Measurements from ENCODE around the gene HPN.
"Not testable (repeated sequence)": the region's sequence is repeated elsewhere in the genome, so short reads cannot be mapped to it uniquely, and the experiment has no call there.

The HPN gene

DNA sequence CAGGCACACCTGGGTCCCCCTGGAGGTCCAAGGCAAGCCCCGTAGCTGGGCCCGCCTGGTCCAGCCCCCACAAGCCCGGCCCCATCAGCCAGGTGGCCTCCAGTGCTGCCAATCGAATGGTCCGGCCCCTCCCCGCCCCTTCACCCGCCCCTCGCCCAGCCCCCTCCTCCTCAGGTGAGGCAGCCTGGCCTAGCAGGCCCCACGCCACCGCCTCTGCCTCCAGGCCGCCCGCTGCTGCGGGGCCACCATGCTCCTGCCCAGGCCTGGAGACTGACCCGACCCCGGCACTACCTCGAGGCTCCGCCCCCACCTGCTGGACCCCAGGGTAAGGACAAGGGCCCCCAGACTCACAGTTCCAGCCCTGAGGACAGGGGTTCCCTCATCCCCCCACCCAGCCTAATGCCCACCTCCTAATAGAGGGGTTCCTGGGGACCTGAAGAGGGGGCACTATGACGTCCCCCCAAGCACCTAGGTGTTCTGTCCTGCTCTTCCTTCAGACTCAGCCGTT, at the start of gene HPN:
Gene HPN (plus strand): TSS at position 174 of the 508 bp plus-strand sequence. CDS start 786 bp downstream, outside the sequence.
- DNase-seq = no peak

DNA sequence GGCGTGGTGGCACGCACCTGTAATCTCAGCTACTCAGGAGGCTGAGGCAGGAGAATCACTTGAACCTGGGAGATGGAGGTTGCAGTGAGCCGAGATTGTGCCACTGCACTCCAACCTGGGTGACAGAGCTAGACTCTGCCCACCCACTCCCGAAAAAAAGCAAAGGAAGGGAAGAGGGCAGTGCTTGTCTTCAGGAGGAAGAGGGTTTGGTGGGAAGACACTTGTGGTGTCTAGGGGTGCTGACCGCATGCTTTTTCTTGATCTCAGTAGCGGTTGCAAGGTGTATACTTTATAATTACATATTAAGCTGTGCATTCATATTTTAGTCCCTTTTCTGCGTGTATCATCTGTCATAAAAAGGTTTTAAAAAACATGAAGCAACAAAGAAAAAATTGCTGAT, 48.9 kb upstream of the HPN start:
- DNase-seq = not testable (repeated sequence)

DNA sequence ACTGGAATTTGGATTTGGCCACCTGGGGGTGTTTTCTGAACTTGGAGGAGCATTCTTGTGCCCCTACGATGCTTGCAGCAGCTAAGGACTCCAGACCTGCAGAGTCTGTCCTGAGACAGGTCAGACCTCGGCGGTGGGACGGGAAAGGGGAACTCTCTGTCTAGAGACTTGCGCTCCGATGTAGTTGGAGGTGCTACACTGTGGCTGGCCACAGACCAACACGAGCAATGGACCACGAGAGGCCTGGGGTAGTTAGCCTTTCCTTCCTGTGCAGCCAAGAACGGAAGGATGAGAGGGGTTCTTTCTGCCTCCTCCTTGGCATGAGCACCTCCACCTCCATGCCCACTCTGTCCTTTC, 47.3 kb upstream of the HPN start:
- DNase-seq = no peak

DNA sequence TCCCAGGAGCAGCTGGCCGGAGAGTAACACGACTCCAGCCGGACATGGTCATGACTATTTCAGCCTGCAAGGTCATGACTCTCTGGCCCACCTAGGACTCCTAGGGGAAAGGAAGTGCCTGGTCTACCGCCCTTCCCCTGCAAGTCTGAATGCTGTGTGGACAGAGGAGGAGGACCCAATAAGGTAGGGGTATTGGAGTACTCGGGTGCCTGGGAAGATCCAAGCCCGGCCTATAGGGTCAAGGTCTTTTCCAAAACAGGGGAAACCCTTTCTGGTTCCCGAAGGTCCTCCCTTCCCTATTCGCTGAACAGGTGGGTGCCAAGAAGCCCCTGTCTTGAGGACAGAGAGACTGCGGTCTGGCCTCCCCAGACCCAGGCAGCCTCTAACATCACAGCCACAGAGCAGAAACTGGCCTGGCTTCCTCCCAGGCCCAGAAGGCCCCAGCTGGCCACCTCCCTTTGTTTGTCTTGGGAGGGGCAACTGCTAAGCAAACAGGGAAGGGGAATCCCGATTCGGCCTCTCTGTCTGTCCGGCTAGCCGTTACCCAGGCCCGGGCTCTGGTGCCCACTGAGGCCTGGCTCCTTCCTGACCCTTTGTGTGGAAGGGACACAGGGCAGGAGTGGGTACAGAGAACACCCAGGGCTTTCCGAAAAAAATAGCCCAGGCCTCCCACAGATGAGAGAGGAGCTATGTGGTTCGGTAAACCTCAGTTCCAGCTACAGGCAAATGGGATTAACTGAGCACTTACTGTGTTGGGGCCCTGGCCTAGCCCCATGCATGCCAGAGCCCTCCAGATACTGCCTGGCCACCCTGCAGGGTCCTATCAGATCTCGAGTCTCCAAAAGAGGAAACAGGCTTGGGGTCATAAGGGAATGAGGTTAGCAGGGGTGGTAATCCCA, 46.6 kb upstream of the HPN start:
- DNase-seq = no peak

DNA sequence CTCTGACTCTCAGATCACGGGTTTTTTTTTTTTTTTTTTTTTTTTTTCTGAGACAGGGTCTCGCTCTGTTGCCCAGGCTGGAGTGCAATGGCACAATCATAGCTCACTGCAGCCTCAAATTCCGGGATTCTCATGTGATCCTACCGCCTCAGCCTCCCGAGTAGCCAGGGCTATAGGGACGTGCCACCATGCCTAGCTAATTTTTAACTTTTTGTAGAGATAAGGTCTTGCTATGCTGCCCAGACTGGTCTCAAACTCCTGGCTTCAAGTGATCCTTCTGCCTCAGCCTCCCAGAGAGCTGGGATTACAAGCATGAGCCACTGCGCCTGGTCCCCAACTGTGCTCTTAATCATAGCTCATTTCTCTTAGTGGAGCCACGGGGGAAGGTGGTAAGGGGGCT, 46.0 kb upstream of the HPN start:
- no peak for DNase-seq

DNA sequence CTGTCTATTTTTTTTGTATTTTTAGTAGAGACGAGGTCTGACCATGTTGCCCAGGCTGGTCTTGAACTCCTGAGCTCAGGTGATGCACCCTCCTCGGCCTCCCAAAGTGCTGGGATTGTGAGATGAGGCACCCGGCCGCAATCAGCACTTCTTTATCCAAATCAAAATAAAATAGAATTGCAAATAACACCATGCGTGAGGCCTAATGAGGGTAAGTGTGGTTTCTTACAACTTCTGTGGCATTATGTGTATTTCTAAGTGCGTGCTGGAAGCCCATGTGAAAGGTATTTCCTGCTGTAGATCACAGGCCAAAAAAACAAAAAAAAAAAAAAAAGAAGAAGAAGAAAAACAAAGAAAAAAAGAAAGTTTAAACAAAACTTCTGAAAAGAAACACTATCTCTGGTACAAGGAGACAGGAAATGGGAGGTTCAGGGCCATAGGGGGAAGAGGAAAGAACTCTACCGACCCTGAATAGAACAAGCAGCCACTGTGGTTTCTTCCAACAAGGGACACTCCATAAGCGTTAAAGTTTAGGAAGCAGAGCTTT, 44.4 kb upstream of the HPN start:
- peak in 5 of 6 experiments; percentile 17 to 88 (median 72) for DNase-seq

DNA sequence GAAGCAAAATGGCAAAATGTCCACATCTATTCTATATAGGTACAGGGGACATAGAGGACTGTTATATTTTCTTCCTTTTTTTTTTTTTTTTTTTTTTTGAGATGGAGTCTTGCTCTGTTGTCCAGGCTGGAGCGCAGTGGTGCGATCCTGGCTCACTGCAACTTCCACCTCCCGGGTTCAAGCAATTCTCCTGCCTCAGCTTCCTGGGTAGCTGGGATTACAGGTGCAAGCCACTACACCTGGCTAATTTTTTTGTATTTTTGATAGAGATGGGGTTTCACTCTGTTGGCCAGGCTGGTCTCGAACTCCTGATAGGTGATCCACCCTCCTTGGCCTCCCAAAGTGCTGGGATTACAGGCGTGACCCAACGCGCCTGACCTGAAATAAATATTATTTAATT, 43.3 kb upstream of the HPN start:
- not testable (repeated sequence) for DNase-seq

DNA sequence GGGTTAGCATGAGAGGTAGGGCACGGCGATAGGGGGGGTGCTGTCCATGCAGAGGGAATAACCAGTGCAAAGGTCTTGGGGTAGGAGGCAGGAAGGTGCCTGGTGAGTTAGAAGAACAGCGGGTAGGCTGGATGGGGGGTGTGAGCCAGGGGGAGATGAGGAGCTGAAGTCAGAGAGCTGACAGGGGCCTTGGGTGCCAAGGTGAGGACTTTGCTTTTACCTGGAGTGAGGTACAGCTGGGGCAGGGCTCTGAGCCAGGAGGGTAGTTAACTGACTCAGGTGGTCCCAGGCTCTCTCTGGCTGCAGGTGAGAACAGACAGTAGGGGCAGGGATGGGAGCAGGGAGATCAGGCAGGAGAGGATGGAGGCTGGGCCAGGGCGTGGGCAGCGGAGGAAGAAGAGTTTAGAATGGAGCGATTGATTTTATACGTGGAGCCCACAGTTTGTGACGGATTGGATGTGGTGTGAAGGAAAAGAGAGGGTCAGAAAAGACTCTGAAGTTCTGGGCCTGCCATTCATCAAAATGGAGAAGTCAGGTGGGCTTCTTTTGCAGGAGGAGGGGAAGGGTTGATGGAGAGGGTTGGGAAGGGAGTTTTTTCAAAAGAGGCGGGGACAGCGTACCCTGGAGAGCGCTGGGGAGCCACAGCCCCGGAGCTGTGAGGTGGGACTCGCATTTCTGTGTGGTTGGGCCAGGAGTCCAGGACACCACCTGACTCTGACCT, 42.6 kb upstream of the HPN start:
- peak in 1 of 6 experiments; percentile 22 for DNase-seq

DNA sequence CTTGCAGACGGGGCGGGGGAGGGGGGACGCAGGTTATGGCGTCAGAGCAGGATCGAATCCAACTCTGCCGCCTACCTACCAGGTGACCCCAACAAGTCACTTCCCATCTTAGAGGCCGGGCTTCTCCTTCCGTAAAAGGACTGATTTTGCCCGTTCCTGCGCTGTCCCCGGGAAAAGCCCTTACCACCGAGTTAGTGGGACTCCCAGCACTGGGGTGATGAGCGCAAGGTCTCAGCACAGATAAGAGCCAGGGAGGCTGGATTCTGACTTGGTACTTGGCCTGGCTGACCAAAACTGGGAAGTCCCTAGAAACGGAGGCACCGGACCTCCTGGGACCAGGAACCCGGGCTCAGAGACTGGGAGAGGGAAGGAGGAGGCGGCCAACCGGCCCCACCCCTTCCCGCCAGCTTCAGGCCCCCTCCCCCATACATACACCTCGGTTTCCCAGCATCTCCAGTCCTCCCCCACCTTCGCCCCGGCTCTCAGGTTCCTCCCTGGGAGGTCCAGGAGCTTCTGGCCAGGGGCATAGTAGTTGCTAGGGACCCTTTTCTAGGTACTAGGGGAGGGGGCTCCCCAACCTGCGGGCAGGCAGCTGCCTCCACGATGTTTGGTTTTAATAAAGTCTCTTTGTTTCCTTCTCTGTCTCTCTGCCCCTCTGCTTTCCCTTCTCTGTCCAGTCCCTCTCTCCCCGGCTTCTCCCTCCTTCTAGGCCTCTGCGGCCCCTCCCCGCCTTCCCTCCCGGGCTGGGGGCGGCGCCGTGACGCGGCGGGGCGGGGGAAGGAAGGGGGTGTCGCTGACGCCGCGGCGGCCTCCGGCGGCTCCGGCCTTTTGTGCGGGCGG, 41.8 kb upstream of the HPN start, which contains the start of gene GRAMD1A:
Gene GRAMD1A (plus strand): TSS at position 826 of the 840 bp plus-strand sequence. CDS start 156 bp downstream, outside the sequence.
- DNase-seq = peak; percentile 35 to 64 (median 60)

DNA sequence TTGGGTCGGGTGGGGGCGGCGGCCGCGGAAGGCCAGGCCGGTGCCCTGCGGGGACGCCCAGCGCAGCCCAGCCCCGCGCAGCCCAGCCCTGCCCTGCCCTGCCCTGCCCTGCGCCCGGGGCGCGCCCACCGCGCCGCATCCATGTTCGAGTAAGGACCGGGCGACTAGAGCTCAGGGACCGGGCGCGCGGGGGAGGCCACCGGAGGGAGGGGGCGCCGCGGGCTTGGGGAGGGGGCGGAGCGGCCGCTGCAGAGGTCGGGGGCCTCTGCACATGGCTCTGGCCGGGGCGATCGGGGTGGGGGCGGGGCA, 41.2 kb upstream of the HPN start:
- DNase-seq = no peak

DNA sequence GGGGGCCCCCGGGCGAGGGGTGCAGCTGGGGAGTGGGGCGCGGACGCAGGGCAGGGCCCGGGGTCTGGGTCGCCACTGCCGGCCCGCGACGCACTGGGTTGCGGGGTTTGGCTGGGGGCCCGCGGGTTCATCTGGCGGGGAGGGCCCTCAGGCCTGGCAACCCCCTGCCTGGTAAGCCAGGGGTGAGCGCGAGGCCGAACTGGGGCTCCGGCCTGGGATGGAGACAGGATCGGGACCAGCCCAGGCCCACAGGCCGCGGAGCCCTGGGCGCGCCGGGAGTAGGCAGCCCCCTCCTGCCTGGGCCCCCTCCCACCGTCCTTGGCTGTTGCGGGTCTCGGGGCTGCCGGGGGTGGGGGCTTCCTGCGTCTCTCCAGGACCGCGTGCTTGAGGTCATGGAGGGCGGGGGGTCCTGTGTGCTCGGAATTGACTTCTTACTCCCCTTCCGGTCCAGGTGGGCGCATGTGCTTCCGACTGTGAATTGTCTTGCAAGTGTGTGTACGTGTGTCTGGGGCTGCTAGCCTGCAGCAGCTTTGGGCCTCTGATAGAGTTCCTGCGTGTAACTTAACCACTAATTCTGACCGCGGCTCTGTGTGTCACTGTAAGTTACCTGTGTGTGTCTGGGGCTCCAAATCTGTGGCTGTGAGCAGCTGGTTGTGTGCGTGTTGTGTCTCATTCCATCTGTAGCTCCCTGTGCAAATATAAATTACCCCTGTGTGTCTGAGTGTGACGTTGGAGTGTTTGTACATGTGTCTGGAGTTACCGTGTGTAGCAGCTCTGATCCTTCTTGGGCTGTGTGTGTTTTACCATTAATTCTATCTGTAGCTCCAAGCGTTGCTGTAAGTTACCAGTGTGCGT, 40.6 kb upstream of the HPN start:
- peak; percentile 34 to 71 (median 58) for DNase-seq

DNA sequence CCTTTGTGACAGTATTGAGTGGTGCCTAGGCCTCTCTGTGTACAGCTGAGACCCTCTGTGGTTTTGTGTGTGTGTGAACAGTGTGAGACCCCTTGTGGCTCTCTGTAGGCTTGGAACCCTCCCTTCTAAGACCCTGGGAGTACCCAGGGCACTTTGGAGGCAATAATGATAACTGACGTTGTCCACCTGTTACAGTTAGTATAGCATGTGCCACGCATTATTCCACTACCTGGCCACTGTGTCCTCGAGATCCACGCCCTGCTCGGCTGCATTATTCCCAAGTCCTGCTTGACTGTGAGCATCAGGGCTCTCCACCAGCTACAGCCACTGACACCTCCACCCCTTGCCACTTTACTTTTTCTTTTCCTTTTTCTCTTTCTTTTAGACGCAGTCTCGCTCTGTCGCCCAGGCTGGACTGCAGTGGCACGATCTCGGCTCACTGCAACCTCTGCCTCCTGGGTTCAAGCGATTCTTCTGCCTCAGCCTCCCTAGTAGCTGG, 39.4 kb upstream of the HPN start:
- no peak for DNase-seq

DNA sequence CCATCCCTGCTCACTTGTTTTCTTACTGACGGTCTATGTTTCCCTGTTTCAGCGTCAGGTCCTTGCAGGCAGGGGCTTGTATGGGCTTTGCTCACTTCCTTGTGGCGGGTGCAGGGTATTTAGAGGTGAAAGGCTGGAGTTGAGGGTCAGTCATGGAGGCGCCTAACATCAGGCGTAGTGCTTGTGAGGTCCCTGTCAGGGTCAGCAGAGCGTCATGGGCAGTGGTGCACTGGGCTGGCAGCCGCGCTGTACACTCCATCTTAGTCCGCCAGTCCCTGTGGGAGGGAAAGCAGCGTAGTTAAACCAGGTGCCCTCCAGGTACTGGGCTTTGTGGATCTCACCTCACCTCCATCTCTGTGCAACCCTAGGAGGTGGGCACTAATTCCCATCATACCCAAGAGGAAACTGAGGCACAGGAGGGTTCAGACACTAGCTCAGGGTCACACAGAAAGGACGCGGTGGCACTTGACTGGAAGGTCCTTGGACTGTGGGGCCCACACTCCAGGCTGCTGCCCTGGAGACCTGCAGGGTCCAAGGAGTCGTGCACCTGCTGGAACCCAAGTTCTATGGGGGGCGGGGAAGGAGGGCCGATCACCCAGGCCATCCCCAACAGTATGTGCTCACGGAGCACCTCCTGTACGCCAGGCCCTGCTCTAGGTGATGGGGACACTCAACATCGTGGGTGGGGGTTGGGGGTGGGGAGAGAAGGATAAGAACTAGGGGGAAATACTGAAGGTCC, 36.8 kb upstream of the HPN start:
- DNase-seq = no peak

DNA sequence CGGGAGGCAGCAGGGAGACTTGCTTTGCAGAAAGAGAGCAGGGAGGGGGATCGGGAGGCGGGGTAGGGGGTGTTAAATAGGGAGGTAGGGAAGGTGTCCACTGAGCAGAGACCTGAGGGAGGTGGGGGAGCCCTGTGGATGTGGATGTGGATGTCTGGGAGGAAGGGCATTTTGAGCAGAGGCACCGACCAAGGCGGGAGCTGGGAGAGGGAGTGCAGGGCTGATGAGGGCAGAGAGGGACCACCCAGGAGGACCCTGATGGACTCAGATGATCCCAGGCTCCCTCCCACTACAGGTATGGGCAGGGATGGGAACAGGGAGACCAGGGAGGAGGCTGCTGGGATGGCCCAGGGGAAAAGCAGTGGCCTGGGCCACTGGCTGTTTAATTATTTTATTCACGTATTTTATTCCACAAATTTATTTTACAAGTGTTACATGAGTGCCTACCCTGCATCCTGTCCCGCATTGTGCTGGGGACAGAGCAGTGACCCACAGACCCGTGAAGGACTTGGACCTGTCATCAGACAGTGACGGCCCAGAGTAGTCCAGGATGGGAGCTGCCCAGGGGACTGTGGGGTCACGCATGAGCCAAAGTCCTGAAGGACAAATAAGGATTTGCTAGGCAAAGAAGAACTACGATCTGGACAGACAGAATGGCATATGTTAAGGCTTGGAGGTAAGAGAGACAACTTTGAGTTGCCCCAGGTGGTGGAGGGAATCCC, 36.1 kb upstream of the HPN start:
- DNase-seq = no peak

DNA sequence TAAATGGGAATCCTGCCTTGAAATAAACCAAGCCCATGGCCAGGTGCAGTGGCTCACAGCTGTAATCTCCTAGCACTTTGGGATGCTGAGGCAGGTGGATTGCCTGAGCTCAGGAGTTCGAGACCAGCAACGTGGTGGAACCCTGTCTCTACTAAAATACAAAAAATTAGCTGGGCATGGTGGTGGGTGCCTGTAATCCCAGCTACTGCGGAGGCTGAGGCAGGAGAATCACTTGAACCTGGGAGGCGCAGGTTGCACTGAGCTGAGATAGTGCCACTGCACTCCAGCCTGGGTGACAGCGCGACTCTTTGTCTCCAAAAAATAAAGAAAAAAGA, 35.5 kb upstream of the HPN start:
- DNase-seq = not testable (repeated sequence)

DNA sequence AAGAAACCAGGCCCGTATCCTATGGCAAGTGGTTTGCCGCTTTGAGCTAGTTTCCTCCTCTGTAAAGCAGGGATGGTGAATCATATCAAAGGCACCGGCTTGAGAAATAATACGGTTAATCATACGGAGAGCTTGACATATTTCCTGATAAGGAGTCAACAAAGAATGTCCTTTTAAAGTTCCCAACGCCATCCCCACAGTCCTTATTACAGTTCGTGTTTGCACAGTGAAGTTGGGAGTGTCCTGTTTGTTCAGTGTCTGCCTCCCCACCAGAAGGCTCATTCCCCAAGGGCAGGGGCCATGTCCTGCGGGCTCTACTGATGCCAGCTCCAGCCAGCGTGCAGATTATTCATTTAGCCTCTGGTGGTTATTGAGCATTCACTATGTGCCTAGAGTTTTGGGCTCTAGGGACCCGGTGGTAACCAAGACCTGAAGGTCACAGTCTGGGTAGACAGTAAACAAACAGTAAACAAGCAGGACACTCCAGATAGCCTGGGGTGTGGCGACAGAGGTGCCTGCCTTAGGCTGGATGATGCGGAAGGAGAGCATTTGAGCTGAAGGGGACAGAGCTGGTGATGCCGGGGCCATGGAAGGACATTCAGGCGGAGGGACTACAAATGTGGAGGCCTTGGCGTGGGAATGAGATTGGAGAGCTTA, 35.1 kb upstream of the HPN start:
- no peak for DNase-seq

DNA sequence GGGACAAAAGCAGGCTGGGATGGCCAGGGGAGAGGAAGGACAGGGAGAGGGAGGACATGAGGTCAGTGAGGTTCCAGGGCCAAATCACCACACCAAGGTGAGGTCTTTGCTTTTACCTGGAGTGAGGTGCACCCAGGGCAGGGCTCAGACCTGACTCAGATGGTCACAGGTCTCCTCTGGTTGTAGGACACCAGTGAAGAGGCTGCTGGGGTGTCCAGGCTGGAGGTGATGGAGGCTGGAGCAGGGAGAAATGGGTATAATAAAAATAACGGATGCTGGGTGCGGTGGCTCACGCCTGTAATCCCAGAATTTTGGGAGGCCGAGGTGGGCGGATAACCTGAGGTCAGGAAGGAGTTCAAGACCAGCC, 34.5 kb upstream of the HPN start:
- no peak for DNase-seq

DNA sequence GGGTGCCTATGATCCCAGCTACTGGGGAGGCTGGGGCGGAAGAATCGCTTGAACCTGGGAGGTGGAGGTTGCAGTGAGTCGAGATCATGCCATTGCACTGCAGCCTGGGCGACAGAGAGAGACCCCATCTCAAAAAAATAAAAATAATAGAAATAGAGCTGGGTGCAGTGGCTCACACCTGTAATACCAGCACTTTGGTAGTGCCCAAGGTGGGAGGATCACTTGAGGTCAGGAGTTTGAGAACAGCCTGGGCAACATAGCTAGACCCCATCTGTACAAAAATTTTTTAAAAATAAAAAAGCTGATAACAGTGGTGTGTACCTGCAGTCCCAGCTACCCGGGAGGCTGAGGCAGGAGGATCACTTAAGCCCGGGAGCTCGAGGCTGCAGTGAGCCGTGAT, 34.1 kb upstream of the HPN start:
- DNase-seq = not testable (repeated sequence)

DNA sequence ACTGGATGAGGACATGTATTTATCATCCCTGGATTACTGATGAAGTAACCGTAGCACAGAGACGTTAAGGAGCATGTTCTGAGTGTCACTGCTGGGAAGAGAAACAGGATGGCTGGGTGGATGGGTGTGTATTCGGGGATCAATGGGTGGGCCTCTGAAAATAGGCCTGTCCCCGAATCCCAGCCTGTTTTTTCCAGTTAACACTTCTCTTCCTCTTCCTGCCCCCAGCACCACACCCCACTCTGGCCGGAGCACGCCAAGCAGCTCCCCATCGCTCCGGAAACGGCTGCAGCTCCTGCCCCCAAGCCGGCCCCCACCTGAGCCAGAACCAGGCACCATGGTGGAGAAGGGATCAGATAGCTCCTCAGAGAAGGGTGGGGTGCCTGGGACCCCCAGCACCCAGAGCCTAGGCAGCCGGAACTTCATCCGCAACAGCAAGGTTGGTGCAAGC, 32.6 kb upstream of the HPN start:
- DNase-seq = no peak
